SKM-1 (cell line): ENCODE measurements around the gene AGL.
"Not testable (repeated sequence)": the region's sequence is repeated elsewhere in the genome, so short reads cannot be mapped to it uniquely, and the experiment has no call there.

Experiments used
- DNase-seq: peaks from one replicate; lab custom pipeline; 2025; ENCODE audit not compliant: unreplicated experiment; lab: John Stamatoyannopoulos, UW

Gene AGL

GRCh38 chr1:99850459-99851291 lies 514 bp downstream of the AGL start:
- no peak for DNase-seq

DNA sequence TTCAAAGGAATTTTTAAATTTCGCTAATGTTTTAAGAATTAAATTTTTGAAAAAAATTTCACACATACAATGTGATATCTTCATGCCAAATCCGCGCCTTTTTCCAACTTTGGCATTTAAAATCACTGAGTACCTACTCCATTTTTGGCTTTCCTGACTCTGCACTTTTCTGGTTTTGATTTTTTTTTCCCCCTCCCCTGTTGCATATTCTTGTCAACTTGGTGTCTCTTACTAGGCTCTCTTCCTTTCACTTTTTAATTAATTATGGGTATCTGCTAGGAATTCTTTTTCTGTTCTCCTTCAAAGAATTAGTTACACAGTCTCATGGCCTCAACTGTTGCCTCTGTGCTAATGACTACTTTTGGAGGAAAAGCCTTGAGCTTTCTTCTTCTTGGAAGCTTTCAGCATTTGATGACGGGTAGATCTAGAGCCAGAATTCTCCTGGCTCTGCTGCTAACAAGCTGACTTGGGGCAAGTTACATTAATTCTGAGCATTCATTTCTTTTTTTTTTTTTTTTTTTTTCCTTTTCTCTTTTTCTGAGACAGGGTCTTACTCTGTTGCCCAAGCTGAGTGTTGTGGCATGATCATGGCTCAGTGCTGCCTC lies 1.8 kb downstream of the AGL start:
- no peak for DNase-seq

DNA sequence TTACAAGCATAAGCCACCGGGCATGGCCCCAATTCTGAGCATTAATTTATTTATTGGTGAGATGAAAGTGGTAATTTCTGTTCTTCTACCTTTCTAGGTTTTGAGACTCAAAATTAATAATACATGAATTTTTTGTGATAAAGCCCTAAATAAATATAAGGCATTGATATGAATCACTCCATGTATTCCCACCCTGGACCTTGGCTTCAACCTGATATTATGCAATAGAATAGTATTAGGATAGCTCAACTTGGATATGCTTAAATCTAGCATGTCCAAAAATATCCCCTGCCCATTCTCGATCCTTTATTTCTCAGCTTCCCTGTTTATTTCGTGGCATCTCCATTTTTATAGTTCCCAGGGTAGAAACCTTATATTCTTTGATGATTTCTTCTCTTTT lies 2.5 kb downstream of the AGL start:
- DNase-seq = no peak

DNA sequence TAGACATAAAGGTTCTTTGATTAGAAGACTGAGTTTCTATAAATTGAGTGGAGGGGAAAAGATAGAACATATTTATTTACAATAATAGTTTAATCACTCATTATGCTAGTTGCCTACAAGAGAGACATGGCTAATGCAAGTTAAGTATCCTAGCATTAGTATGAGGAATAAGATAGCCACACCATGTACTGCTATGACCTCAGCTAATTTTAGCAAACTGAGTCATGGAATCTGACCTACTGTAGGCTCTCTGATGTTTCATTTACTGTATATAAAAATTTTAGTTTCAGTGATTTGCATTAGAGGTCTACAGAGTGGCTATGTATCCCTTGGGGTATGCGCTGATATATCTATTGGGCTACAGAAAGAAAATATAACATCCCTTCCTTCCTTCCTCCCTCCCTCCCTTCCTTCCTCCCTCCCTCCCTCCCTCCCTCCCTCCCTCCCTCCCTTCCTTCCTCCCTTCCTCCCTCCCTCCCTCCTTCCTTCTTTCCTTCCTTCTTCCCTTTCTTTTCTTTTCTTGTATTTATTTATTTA lies 5.8 kb downstream of the AGL start:
- DNase-seq = no peak

DNA sequence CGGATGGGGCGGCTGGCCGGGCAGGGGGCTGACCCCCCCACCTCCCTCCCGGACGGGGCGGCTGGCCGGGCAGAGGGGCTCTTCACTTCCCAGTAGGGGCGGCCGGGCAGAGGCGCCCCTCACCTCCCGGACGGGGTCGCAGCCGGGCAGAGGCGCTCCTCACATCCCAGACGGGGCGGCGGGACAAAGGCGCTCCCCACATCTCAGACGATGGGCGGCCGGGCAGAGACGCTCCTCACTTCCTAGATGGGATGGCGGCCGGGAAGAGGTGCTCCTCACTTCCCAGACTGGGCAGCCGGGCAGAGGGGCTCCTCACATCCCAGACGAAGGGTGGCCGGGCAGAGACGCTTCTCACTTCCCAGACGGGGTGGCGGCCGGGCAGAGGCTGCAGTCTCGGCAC lies 6.9 kb downstream of the AGL start:
- not testable (repeated sequence) for DNase-seq

GRCh38 chr1:99858286-99858685 lies 8.1 kb downstream of the AGL start:
- no peak for DNase-seq

DNA sequence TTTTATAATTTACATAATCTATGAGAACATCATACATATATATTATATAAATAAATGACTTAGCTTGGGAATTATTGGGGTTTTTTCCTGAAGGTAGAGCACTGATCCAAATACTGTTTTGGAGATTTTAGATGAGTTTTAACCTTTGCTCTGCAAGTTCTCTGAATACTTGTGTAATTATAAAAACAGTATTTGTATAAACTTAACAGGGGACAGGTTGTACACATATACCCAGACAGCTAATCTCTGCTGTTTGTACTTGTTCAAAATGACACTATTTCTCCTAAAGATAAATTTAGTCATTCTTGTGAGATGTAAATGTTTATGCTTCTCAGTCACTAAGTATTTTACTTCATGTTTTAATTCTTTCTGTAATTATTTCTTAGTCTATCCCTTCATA lies 8.7 kb downstream of the AGL start:
- no peak for DNase-seq

DNA sequence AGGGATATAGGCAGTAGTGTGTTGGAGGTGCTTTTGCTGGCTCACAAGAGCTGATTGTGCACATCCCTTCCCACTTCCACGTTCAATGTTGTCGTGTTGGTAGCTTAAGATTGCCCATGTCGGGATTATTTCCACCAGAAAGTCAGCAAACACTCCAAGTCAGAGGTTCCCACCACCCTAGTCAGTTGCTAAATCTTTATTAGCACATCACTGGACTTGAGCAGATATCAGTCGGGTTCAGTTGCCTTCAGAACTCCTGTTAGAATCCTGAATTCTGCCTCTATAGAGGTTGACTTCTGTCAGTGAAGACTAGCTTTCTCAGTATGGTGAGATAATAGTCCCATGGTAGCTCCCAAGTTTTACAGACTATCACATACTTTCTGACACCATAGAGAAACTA lies 10.5 kb downstream of the AGL start:
- no peak for DNase-seq

- DNase-seq = no peak
Observed at GRCh38 chr1:99867682-99868081, 17.5 kb downstream of the AGL start.

- DNase-seq = no peak
Observed at GRCh38 chr1:99869304-99869703, 19.1 kb downstream of the AGL start.

DNA sequence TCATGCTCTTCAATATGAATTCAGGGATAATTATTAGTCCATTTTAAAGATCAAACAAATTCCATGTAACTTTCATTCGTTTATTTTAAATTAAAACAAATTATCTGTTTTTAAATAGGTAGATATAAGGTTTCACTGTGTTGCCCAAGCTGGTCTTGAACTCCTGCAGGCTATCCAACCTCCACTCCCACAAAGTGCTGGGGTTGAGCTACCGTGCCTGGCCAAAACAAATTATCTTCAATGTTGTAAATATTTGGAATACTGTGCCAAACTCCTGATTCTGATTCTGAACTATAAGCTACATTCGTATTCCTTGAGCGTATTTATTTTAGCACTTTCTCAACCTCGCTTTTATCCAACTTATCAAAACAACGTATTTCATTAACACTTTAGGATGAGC lies 19.6 kb downstream of the AGL start:
- DNase-seq = no peak

DNA sequence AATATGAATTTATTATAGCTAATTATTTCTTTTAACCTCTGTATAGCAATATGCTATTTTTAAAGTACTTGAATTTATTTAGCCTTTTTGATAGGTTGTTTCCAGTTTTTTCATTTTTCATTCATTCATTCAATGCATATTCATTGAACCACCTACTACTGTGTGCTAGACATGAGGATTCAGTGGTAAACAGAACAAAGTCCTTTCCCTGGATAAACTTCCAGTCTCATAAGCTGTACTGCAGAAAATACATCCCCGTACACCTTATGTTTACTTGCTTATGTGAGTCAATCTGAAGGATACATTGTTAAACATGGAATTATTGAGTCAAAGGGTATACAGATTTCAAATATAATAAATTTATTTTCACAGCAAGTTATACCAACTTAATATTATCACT lies 21.9 kb downstream of the AGL start:
- DNase-seq = no peak

GRCh38 chr1:99877568-99877967 lies 27.4 kb downstream of the AGL start:
- DNase-seq = no peak

DNA sequence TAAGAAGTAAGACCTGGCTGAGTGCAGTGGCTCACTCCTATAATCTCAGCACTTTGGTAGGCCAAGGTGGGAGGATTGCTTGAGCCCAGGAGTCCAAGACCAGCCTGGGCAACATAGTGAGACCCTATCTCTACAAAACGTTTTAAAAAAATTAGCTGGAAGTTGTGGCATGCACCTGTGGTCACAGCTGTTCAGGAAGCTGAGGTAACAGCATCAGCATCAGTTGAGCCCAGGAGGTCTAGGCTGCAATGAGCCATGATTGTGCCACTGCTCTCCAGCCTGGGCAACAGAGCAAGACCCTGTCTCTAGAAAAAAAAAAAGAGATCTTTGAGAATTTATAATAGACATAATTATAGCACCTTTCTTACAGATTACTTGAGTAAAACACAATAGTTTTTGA lies 36.0 kb downstream of the AGL start:
- DNase-seq = no peak

- no peak for DNase-seq
Observed at GRCh38 chr1:99886841-99887240, 36.7 kb downstream of the AGL start.

DNA sequence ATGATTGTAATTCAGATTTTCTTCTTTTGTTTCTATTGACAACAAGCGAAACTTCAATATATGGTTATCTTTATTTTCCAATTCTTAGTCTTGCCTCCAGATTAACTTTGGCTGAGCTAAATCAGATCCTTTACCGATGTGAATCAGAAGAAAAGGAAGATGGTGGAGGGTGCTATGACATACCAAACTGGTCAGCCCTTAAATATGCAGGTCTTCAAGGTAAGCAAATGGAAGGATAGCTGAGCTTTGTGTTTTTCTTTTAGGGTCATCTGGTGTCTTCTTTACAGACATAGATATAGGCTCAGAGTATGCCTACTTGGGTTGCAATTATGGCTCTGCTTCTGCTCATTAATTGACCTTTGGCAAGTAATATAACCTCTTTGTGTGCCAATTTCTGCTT lies 37.7 kb downstream of the AGL start:
- no peak for DNase-seq

DNA sequence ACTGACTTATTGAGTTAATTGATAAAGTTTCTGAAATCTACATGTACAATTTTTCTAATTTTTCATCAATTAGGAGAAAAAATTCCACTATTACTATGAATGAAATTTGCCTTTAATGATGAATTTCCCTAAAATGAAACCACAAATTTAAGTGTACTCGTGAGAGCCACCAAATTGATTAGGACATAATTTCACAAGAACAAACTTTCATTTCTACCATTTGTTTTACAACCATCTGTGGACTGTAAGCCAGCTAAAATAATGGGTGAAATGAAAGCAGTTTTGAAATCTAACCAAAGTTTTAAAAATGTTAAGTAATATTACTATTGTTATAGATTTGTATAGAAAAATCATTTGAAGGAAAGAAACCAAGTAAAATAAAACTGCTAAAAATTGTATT lies 41.8 kb downstream of the AGL start:
- no peak for DNase-seq

DNA sequence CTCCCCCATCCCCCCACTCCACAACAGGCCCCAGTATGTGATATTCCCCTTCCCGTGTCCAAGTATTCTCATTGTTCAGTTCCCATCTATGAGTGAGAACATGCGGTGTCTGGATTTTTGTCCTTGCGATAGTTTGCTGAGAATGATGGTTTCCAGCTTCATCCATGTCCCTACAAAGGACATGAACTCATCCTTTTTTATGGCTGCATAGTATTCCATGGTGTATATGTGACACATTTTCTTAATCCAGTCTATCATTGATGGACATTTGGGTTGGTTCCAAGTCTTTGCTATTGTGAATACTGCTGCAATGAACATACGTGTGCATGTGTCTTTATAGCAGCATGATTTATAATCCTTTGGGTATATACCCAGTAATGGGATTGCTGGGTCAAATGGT lies 53.1 kb downstream of the AGL start:
- DNase-seq = not testable (repeated sequence)

DNA sequence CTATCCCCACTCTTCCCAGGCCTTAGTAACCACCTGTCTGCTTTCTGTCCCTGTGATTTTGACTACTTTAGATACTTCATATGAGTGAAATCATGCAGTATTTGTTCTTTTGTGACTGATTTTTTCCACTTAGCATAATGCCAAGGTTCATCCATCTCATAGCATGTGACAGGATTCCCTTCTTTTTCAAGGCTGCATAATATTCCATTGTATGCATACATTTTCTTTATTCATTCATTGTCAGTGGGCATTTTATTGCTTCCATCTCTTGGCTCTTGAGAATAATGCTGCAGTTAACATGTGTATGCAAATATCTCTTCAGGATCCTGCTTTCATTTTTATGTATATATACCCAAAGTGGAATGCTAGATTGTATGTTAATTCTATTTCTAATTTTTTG lies 56.4 kb downstream of the AGL start:
- DNase-seq = no peak

DNA sequence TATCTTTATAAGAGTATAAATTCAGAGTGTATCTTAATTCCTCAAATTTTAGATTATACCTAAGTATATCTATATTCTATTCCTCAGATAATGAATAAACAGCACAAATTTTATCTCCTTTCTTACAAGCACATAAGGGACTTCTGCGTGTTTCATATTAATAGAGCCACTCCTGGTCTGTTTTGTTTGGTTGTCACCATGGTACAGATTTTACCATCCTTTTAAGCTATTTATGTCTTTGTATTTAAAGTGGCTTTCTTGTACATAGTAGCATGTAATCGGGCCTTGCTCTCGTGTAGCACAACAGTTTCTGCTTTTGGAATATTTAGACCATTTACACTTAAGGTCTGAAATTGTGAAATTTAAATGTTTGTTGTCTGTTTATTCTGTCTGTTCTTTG lies 67.1 kb downstream of the AGL start:
- no peak for DNase-seq

DNA sequence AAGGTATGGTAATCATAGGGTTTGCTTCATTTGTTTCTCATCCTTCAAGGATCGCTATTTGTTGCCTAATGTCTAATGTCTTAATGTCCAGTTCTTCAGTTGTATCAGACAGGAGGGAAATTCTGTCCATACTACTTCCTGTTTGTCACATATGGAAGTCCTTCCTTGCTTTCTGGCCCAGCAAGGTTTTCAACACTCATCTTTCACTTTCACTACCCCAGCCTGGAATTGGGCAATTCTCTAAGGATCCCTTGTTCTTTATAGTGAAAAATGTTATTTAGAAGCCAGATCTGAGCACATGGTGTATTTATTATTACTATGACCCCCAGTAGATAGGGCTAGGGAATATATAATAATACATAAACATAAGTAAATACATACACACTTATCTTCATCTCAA lies 69.1 kb downstream of the AGL start:
- no peak for DNase-seq

DNA sequence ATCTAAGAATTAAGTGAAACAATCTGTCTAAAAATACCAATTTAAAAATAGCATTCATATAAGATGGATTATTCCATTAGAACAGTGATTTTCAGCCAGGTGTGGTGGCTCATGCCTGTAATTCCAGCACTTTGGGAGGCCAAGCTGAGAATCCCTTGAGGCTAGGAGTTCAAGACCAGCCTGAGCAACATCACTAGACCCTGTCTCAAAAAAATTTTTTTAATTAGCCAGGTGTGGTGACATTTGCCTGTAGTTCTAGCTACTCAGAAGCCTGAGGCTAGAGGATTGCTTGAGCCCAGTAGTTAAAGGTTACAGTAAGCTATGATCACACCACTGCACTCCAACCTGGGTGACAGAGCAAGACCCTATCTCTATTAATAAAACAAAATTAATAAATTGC lies 84.6 kb downstream of the AGL start:
- DNase-seq = no peak

GRCh38 chr1:99935534-99935933 lies 85.4 kb downstream of the AGL start:
- no peak for DNase-seq
